HCT116 (cell line): Measurements from ENCODE around the gene GPN2. TPM values are rescaled to one million over a fixed set of nuclear protein-coding genes. Genes with fewer than 3 reads are reported as not detected.

Experiments
- ATAC-seq: fragments of 200-7000 bp; cut with Tn5 transposase; 2 replicates; pipeline ENCODE4 v1.9.1; 2020; ENCODE audit warnings: mild to moderate bottlenecking, moderate library complexity
- BruUV-seq: library from RNA; stranded (reverse); fragments of 400-500 nt; replicated peaks from 2 replicates; lab custom pipeline; 2021; lab: Mats Ljungman, UMichigan
- CTCF ChIA-PET: fragments of 300-600 bp; sonication (Branson Sonifier 250); formaldehyde crosslinking; loops from one replicate; lab custom pipeline; 2021; ENCODE audit warnings: antibody characterized with exemption; lab: Charles Lee
- POLR2A ChIA-PET: fragments of 300-600, 350-600 bp; sonication (Branson Sonifier 250); formaldehyde crosslinking; loops from one replicate; lab custom pipeline; 2021; ENCODE audit warnings: antibody characterized with exemption; lab: Charles Lee
- RAD21 ChIA-PET, 2 experiments: fragments of 300-600 bp; sonication (Branson Sonifier 250); formaldehyde crosslinking; loops; one replicate each; lab custom pipeline; 2023; ENCODE audit warnings: low total read pairs in 2 of 2; ENCODE audit not compliant: uncharacterized antibody in 2 of 2, unreplicated experiment in 2 of 2, low non-redundant PET in 1 of 2; lab: Charles Lee
- DNase-seq: peaks from one replicate; pipeline ENCODE4 v3.0.0-alpha.2; 2010; ENCODE audit warnings: low read depth, low spot score
- H2AFZ ChIP-seq: fragments of 200-600 bp; shearing (Covaris generic), sonication (generic); 2 replicates; pipeline ENCODE4 v1.6.1; 2017; ENCODE audit warnings: low read depth, mixed run types, mixed read lengths, antibody characterized with exemption, low read length; ENCODE audit not compliant: poor library complexity, severe bottlenecking
- H3K27ac ChIP-seq: 2 replicates; pipeline ENCODE4 v1.5.1; 2012; ENCODE audit warnings: low read depth, low read length
- H3K27me3 ChIP-seq: fragments of 200-600 bp; sonication (generic); 2 replicates; pipeline ENCODE4 v1.6.1; 2016; ENCODE audit warnings: mixed run types, low read length, mixed read lengths; ENCODE audit not compliant: insufficient read depth
- H3K36me3 ChIP-seq, 2 experiments: fragments of 200-500 bp in 1 of 2; fragments of 200-600 bp in 1 of 2; sonication (Bioruptor generic) in 1 of 2; sonication (generic) in 1 of 2; 2 replicates each; pipeline versions ENCODE4 v1.5.1 to v1.6.1; 2014 to 2016; ENCODE audit warnings: low read length in 2 of 2, inconsistent platforms in 1 of 2, mixed read lengths in 1 of 2, mixed run types in 1 of 2; ENCODE audit not compliant: insufficient read depth in 2 of 2, control insufficient read depth in 1 of 2
- H3K4me1 ChIP-seq, 2 experiments: fragments of 200-600 bp in 1 of 2; sonication (generic) in 1 of 2; 2 replicates each; pipeline versions ENCODE4 v1.5.1 to v1.6.1; 2012 to 2017; ENCODE audit warnings: low read length in 2 of 2, inconsistent platforms in 1 of 2, mild to moderate bottlenecking in 1 of 2, mixed read lengths in 1 of 2, mixed run types in 1 of 2, moderate library complexity in 1 of 2; ENCODE audit not compliant: insufficient read depth in 2 of 2, control insufficient read depth in 1 of 2
- H3K4me2 ChIP-seq: fragments of 200-600 bp; sonication (generic); 2 replicates; pipeline ENCODE4 v1.6.1; 2017; ENCODE audit warnings: mixed run types, low read length, mixed read lengths
- H3K4me3 ChIP-seq, 2 experiments: fragments of 200-600 bp in 1 of 2; sonication (generic) in 1 of 2; replicated peaks in 1 of 2; 2 replicates each; pipeline ENCODE4 v1.5.1; 2011 to 2016; ENCODE audit warnings: low read length in 2 of 2, control low read depth in 1 of 2, low read depth in 1 of 2, mild to moderate bottlenecking in 1 of 2, mixed read lengths in 1 of 2, mixed run types in 1 of 2
- H3K79me2 ChIP-seq: fragments of 200-600 bp; sonication (generic); 2 replicates; pipeline ENCODE4 v1.6.1; 2017; ENCODE audit warnings: mild to moderate bottlenecking, mixed run types, low read length, moderate library complexity, mixed read lengths; ENCODE audit not compliant: insufficient read depth
- H3K9ac ChIP-seq: fragments of 200-600 bp; sonication (generic); 2 replicates; pipeline ENCODE4 v1.6.1; 2016; ENCODE audit warnings: low read length, mixed read lengths
- H3K9me2 ChIP-seq: fragments of 200-600 bp; sonication (generic), shearing (Covaris generic); 2 replicates; pipeline ENCODE4 v1.6.1; 2017; ENCODE audit warnings: mixed run types, mild to moderate bottlenecking, moderate library complexity; ENCODE audit not compliant: insufficient read depth
- H3K9me3 ChIP-seq, 2 experiments: fragments of 200-500 bp in 1 of 2; fragments of 200-600 bp in 1 of 2; sonication (Bioruptor generic) in 1 of 2; sonication (generic) in 1 of 2; 2 replicates each; pipeline ENCODE4 v1.6.1; 2014 to 2017; ENCODE audit warnings: low read length in 2 of 2, mixed read lengths in 2 of 2, inconsistent platforms in 1 of 2, low read depth in 1 of 2, mild to moderate bottlenecking in 1 of 2, mixed run types in 1 of 2, moderate library complexity in 1 of 2; ENCODE audit not compliant: control insufficient read depth in 1 of 2, insufficient read depth in 1 of 2
- H4K20me1 ChIP-seq: fragments of 200-600 bp; sonication (generic), shearing (Covaris generic); 2 replicates; pipeline ENCODE4 v1.6.1; 2017; ENCODE audit warnings: mixed run types, mild to moderate bottlenecking, moderate library complexity; ENCODE audit not compliant: insufficient read depth
- CTCF ChIP-seq, 3 experiments: fragments of 200-600 bp in 1 of 3; sonication (generic) in 1 of 3; IDR thresholded peaks in 2 of 3; conservative IDR thresholded peaks in 1 of 3; 2 replicates each; pipeline ENCODE4 v1.5.1; 2012 to 2017; ENCODE audit warnings: low read depth in 2 of 3, low read length in 2 of 3, antibody characterized with exemption in 1 of 3, borderline replicate concordance in 1 of 3, control low read depth in 1 of 3, mild to moderate bottlenecking in 1 of 3, mixed read lengths in 1 of 3, mixed run types in 1 of 3, moderate library complexity in 1 of 3; ENCODE audit not compliant: insufficient read depth in 1 of 3
- EGR1 ChIP-seq: IDR thresholded peaks from 2 replicates; pipeline ENCODE4 v1.6.1; 2012; ENCODE audit warnings: low read depth
- EZH2phosphoT487 ChIP-seq: fragments of 200-600 bp; IDR thresholded peaks from 2 replicates; pipeline ENCODE4 v1.6.1; 2018; ENCODE audit warnings: antibody characterized with exemption, borderline replicate concordance
- POLR2AphosphoS5 ChIP-seq: IDR thresholded peaks from 2 replicates; pipeline ENCODE4 v1.6.1; 2011; ENCODE audit warnings: mild to moderate bottlenecking, low read depth, low read length, moderate library complexity
- SP1 ChIP-seq: IDR thresholded peaks from 2 replicates; pipeline ENCODE4 v1.6.1; 2012; ENCODE audit warnings: low read depth
- TCF7L2 ChIP-seq: IDR thresholded peaks from 2 replicates; pipeline ENCODE4 v1.7.0; 2011; ENCODE audit warnings: borderline replicate concordance, inconsistent platforms; ENCODE audit not compliant: insufficient read depth, insufficient read length; ENCODE audit errors: extremely low read depth
- intact Hi-C: fragments of 100-400 bp; cut with micrococcal nuclease; formaldehyde crosslinking; loops from 2 replicates; pipeline ENCODE4 v1.10.0; 2022
- total RNA-seq: library from RNA; stranded (reverse); gene quantifications from one replicate; pipeline ENCODE4 v1.2.1, GENCODE V29; 2021; ENCODE audit not compliant: unreplicated experiment

GPN2 gene
- total RNA-seq, 1 experiment from 2014 or later, result 37.2 TPM

DNA sequence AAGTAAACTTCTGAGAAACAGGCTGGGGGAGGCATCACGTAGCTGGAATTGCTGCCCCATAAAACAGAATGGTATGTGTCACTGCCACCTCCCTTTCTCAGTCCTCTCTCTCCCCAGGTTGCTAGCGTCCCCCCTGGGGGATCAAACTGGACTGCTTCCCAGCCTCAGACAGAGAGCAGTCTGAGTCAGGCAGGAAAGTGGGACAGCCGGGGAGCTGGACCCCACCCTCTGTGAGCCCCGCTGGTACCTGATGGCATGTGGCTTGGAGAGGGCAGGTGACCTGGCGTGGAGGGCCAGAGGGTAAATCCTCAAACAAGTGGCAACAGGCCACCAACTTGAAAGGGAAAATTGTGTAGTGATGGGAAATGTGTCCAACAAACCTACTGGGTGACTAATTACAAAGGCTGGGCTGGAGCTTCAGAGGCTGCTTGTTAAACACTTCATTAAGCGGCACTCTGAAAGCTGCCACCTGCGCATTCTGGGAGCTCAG is 28.1 kb downstream of the GPN2 start:
- no TSS peak for BruUV-seq
- CTCF ChIA-PET, result interaction anchor here (0.5 to 3.4 kb wide), 6 partner anchors 8 to 260 kb away, joined by 3 to 14 read pairs (median 6); no protein-coding TSS in a partner anchor
- Histone ChIP-seq H3K27ac (peak overlapping the region; percentile 100), H2AFZ (no peak overlapping the region), H3K9me3 (no peaks in the 10 kb centered on the region), H3K9ac (peak overlapping the region; percentile 99), H3K4me3 (peak overlapping the region; percentile 24 to 96; a peak in 3 of 4 replicates), H3K36me3 (0 out of 4 replicates have a peak, but pooled peaks cover 0 to 5% of the 10 kb centered on the region in 2 experiments), H4K20me1 (no peaks in the 10 kb centered on the region), H3K79me2 (peaks cover 20% of the 10 kb centered on the region), H3K27me3 (no peaks in the 10 kb centered on the region), H3K9me2 (no peaks in the 10 kb centered on the region), H3K4me1 (peaks cover 31 to 70% of the 10 kb centered on the region in 2 experiments), H3K4me2 (peak overlapping the region; percentile 100)
- DNase-seq (peak; percentile 65), ATAC-seq (peak; percentile 6)
- POLR2A ChIA-PET, result interaction anchor here (0.6 to 1.4 kb wide), 4 partner anchors 9 to 136 kb away, joined by 3 to 4 read pairs (median 3); partner anchors contain the start of gene GPN2
- RAD21 ChIA-PET, result interaction anchor here (0.6 to 1.1 kb wide), 3 partner anchors 9 to 13 kb away, joined by 3 to 9 read pairs (median 5); no protein-coding TSS in a partner anchor
- TF ChIP-seq POLR2AphosphoS5 (peak; percentile 46), EGR1 (no peak), TCF7L2 (peak; percentile 28)
- intact Hi-C loops, result loop anchor here (1.0 to 10.0 kb wide), 3 partner anchors 9 to 260 kb away; partner anchors contain the start of gene ARID1A

DNA sequence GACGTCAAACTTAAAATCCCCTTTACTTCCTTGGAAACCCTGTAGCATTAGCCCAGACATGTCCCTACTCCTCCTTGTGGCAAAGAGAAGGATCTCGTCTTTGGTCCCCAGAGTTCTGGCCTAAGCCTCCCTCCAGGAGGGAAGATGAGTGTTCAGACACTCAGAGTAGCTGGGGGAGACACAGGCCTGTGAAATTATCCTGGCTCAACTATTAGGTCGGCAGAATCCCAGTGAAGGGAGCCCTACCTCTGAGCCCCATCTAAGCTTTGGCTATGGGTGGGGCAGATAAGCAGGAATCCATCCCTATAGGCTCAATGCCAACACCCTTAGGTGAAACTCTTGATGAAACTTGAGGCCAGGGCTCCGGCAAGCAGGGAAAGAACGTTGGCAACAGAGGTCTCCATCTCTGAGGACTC is 28.8 kb downstream of the GPN2 start:
- peak; percentile 54 for DNase-seq
- Histone ChIP-seq H3K27ac (peak overlapping the region; percentile 100), H2AFZ (no peak overlapping the region), H3K9me3 (no peaks in the 10 kb centered on the region), H3K79me2 (peaks cover 20% of the 10 kb centered on the region), H3K4me2 (peak overlapping the region; percentile 100), H4K20me1 (no peaks in the 10 kb centered on the region), H3K36me3 (0 out of 4 replicates have a peak, but pooled peaks cover 0 to 5% of the 10 kb centered on the region in 2 experiments), H3K9me2 (no peaks in the 10 kb centered on the region), H3K4me1 (peaks cover 30 to 73% of the 10 kb centered on the region in 2 experiments), H3K4me3 (peak overlapping the region in 1 of 2 experiments; percentile 96; a peak in 2 of 4 replicates), H3K9ac (peak overlapping the region; percentile 99), H3K27me3 (no peaks in the 10 kb centered on the region)
- no TSS peak for BruUV-seq
- TF ChIP-seq CTCF (IDR thresholded peaks at IDR 0.05 in 2 of 3, conservative IDR thresholded peaks at IDR 0.05 in 1 of 3; ENCODE audit: borderline replicate concordance in 1 of 3, insufficient read depth in 1 of 3, low read depth in 2 of 3, low read length in 2 of 3) (peak in 2 of 3 experiments; percentile 56 to 58; a peak in 4 of 6 replicates), SP1 (no peak), EZH2phosphoT487 (no peak)
- intact Hi-C loops, result loop anchor here (5.0 to 10.0 kb wide), 2 partner anchors 166 to 259 kb away; partner anchors contain the start of gene ARID1A
- ChIA-PET RAD21 (interaction anchor here (0.6 to 1.1 kb wide), 2 partner anchors 10 to 12 kb away, joined by 5 to 9 read pairs; no protein-coding TSS in a partner anchor), POLR2A (interaction anchor here (1.4 kb wide), 1 partner anchor 29 kb away, joined by 4 read pairs; the partner anchor contains the start of gene GPN2), CTCF (interaction anchor here (1.6 to 3.4 kb wide), 4 partner anchors 9 to 259 kb away, joined by 5 to 14 read pairs (median 8); no protein-coding TSS in a partner anchor)
- no peak for ATAC-seq
